Activated CD4-positive, CD25-positive, alpha-beta regulatory T cell treated with anti-CD3 and anti-CD28 coated beads, Interleukin-2, amount 50 U/mL, for 16 hours (primary cell): ENCODE data around the gene TNFAIP8L3.
"Not testable (repeated sequence)": the region's sequence is repeated elsewhere in the genome, so short reads cannot be mapped to it uniquely, and the experiment has no call there.

ENCODE experiments used
- DNase-seq: peaks from one replicate; pipeline ENCODE4 v3.0.0-alpha.2; 2020; ENCODE audit warnings: low read depth, low spot score

The TNFAIP8L3 gene

DNA sequence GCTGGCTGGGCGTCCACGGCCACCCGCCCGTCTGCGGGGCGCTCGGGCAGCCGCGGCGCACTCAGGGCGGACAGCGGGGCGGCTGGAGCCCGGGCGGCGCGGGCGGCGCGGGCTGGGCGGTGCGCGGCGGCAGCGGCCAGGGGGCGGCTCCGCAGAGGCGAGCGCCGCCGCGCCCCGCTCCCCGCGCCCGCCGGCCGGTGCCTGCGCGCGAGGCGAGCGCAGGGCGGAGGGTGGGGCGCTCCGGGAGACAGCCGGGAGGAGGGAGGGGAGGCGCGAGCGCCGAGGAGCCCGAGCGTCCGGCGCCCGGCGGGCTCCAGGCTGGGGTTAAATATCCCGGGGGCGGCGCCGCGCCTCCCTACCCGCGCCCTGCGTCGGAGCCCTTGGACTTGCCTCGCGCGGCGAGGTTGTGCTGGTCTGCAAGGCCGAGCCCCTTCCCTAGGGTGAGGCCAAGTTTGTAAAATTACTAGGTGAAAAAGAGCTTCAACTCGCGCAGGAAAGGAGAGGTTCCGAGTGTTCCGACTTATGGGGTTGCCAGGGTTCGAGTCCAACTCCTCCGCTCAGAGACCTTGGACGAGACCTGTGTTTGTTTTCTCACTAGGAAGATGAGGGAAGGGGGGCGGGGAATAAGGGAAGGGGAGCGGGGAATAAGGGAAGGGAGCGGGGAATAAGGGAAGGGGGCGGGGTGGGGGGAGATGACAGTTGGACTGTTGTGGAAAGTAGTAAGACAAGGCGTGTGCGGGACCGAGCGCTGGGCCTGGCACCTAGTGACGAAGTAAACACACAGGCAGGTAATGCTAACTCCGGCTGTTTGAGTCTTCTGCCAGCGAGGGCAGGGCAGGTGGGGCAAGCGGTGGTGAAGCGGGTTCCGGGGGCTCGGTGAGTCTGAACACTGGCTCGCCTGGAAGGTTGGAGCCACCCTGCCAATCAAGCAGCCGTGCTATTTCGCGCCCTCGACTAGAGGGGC is at the start of gene TNFAIP8L3:
TNFAIP8L3 (minus strand) TSS at position 301 of the 964 bp plus-strand sequence. CDS start 311 bp downstream, outside the sequence.
- DNase-seq: no peak

DNA sequence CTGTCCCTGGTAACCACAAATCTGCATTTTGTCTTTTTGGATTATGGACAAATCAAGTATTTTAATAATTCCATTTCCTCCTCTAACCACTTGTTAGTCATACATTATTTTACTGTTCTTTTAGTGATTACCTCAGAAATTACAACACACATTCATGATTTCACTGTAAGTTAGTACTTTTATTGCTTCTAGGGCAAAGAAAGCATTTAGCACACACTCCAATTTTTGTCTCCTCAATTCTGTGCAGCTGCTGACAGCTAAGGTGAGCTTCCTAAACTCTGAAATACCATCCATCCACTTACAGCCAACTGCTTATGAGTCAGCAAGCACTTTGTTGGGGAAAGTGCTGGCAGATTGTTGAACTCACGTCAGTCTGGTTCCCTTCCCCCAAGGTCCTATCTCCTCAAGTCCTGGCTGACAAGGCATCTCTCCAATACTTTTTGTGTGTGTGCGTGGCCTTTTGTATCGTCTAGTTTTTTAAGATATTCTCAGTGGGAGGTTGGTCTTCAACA is 49.4 kb upstream of the TNFAIP8L3 start:
- DNase-seq: no peak

- DNase-seq: not testable (repeated sequence)
These were observed 45.6 kb upstream of the TNFAIP8L3 start for GRCh38 chr15:51140347-51140746.

DNA sequence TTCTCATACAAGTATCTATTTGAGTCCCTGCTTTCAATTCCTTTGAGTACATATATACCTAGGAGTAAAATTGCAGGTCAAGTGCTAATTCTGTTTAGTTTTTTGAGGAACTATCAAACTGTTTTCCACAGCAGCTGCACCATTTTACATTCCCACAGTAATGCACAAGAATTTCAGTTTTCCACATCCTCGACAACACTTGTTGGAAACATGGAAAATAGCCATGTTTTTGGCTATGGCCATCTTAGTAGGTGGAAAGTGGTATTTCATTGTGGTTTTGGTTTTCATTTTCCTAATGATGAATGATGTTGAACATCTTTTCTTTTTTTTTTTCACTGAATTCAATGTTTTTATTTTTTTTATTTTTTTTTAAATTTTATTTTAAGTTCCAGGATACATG is 44.4 kb upstream of the TNFAIP8L3 start:
- no peak for DNase-seq

DNA sequence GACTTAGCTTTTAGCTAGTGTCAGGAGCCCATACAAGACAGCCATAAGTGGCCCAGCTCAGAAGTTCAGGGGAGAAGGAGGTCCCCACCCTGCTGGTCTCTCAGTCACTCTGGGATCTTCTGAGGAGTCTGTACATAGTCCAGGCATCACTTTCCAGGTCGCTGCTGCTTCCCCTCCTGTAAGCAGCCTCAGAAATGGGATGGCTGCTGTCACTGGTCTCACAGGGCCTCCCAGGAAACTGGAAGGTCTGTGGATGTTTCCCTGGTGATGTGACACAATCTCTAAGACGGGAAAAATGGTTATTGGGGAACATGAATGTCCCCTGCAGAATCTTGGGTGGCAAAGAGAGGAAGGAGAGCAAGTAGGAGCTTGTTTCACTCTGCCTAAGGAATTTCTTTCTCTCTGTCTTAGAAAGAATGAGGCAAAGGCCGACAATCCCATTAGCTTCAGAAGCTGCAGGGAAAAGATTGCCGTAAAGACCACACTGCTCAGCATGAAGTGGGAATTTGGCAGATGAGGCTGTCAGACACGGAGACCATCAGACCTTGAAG is 43.2 kb upstream of the TNFAIP8L3 start:
- no peak for DNase-seq

GRCh38 chr15:51137024-51137423 is 42.3 kb upstream of the TNFAIP8L3 start:
- no peak for DNase-seq

DNA sequence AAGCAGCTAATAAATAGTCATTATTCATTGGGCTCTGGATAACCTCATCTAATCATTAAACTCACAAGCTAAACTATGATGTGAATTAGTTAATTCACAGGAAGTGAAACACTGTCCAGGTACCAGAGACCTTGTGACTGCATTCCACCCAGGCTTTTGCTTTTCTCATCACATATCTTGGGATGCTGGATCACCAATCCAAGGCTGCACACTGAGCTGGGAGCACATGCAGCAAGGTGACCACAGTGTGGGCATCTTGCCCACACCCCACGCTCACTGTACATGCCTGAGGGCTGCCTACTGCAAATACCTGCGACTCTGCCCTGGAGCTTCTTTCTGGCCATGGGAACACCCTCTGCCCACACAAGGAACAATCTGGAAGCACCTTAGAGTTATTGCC is 40.6 kb upstream of the TNFAIP8L3 start:
- DNase-seq: no peak

GRCh38 chr15:51134416-51135199 is 39.9 kb upstream of the TNFAIP8L3 start:
- DNase-seq: no peak

DNA sequence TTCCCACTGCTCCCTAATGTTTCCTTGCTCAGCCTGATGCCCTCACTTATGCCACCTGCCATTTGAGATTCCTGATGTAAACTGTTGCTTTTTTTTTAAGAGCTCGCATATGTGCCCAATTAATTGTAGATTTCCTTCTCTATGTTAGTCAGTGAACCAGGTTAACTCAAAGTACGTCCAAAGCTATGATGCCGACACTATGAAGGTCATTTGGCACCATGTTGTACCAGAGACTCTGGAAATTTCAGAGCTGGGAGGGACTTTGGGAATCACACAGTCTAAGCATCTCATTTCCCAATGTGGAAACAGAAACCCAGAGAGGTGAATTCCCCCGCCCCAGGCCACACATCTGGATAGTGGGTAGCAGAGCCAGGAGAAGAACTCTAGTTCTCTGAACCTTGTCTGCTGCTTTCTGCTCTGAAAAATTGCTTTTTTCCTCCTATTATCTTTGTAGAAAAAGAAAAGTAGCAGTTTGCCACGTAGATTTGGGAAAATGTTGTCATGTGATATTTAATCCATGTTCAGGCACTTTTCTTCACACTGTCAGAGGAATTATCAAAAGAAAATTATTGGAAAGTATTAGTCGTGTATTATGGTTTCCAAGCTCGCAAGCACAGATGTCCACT is 38.5 kb upstream of the TNFAIP8L3 start:
- DNase-seq: no peak

- DNase-seq: no peak
These were observed 37.9 kb upstream of the TNFAIP8L3 start for GRCh38 chr15:51132384-51133139.

DNA sequence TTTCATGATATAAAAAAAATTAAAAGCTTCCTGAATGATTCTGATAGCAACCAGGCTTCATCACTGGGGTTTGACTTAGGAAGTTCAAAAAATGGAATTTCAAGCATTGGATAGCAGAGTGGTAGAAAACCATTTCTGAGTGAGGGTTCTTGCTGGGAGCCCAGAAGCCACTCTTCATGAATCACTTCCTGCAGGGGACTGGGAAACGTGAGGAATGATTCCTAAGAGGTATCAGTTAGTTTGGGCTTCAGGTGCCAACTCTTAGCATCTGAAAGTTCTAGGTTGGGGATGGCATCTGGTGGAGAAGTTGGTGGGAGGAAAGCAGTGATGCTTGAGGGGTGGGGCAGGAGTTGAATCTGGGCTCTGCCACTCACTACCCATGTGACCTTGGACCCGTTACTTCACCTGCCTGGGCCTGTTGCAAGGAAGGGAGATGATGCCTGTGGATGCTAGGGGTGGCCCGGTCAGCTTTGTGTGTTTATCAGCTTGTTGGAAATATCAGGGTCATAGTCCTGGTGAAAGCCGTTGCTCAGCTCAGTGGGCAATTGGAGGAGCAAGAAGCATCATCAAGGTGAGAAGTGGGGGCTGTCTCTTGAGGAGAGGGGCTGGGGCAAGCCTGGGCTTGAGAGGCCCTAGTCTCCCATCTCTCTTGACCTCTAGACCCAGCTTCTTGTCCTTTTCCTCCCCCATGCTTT is 37.0 kb upstream of the TNFAIP8L3 start:
- no peak for DNase-seq

DNA sequence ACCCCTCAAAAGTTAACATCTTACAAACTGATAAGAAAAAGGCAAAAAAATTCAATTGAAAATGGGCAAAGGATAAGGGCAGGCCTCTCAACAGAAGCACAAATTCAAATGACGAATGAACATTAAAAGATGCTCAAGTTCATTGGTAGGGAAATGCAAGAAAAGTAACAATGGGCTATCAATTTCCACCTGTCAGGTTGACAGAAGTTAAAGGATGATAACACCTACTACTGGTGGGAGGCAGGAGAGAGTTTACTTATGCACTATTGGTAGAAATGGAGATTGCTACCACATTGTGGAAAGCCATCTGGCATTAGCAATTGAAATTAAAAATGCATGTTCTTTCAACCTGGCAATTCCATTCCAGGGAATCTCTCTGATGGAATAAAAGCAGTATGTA is 35.6 kb upstream of the TNFAIP8L3 start:
- no peak for DNase-seq

DNA sequence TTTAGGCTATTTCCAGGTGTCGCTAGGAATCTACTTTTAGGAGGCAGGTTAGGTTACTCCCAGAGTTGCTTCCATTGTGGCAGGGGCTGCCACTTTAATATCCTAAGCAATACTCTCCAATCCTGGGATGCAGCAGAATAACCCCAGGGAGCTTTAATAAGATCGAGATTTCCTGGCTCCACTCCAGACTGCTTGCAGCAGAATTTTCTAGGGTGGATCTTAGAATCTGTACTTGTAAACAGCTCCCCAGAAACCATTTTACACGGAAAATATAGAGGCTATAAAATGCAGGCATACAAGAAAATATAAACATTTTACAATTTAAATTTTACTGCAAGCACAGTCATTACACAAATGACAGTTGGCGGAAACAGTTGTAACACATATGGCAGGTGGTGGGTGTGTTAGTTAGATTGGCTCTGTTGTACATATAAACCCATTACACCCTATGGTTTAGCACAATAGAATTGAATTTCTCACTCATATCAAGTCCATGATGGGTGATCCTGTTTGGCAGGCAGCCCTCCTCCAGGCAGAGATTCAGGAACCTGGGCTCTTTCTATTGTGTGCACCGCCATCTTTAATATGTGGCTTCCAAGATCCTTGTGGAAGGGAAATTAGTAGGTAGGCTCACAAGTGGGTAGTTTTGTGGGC is 35.0 kb upstream of the TNFAIP8L3 start:
- no peak for DNase-seq

DNA sequence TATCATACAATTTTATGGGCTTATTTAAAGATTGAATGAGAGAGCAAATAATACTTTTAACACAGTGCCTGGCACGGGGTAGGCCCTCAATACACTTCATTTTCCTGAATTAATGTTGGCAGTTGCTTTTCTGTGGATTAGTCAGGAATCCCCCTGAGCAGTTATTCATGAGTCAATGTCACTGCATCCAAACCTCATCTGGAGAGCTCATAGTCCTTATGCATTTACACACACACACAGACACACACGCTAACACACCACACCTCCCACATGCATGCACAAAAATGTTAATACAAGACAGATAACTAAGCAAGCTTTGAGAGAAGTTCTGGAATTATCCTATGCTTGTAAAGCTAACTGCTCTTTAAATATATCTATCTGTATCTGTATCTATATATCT is 34.0 kb upstream of the TNFAIP8L3 start:
- DNase-seq: no peak

- DNase-seq: no peak
These were observed 32.1 kb upstream of the TNFAIP8L3 start for GRCh38 chr15:51126842-51127241.

- DNase-seq: not testable (repeated sequence)
These were observed 28.3 kb upstream of the TNFAIP8L3 start for GRCh38 chr15:51123002-51123401.

- DNase-seq: no peak
These were observed 27.0 kb upstream of the TNFAIP8L3 start for GRCh38 chr15:51121631-51122225.

- no peak for DNase-seq
These were observed 26.4 kb upstream of the TNFAIP8L3 start for GRCh38 chr15:51121118-51121517.

GRCh38 chr15:51119120-51119519 is 24.4 kb upstream of the TNFAIP8L3 start:
- no peak for DNase-seq
